OCI-LY1 (cell line): ENCODE measurements around the gene TROAP.

ENCODE experiments used
- CTCF ChIP-seq: fragments of 200-600 bp; sonication (generic), shearing (Covaris generic); IDR thresholded peaks from 2 replicates; pipeline ENCODE4 v1.5.1; 2017; ENCODE audit warnings: mild to moderate bottlenecking, antibody characterized with exemption, low read length, moderate library complexity, mixed read lengths
- EZH2 ChIP-seq: fragments of 200-600 bp; sonication (generic), shearing (Covaris generic); IDR thresholded peaks from 2 replicates; pipeline ENCODE4 v1.8.0; 2017; ENCODE audit warnings: borderline replicate concordance, mixed run types, mild to moderate bottlenecking, antibody characterized with exemption, low read length, moderate library complexity, mixed read lengths

GRCh38 chr12:49294804-49295081 is 28.3 kb upstream of the TROAP start:
- TF ChIP-seq CTCF (no peak), EZH2 (no peak)
